ENCODE results near the gene SYT1. TPM values are rescaled to one million over a fixed set of nuclear protein-coding genes. Genes with fewer than 3 reads are reported as not detected.

Gene SYT1
- total RNA-seq, 4 donors from 2014 or later, result 1.1 to 3.7 (median 1.9) TPM

- TF ChIP-seq CTCF (IDR thresholded peaks at IDR 0.05; ENCODE audit: low read depth), result no peak
Observed at GRCh38 chr12:79356216-79356615, 491.6 kb downstream of the SYT1 start.

DNA sequence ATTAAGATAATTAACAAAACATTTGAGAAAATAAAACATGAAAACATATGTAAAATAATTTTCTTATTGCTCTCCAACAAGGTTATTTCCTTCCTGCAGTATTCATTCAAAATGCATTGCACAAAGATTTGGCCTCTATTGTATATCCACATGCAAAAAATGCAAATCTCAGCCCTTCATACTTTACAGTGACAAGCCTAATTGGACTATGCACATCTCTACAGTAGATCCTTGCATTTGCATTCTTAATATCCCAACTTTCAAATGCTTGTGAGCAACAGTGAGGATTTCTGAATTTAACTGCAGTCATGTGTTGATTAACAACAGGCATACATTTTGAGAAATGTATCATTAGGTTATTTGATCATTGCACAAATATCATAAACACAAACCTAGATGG, 492.5 kb downstream of the SYT1 start:
- no peak for TF ChIP-seq CTCF (IDR thresholded peaks at IDR 0.05; ENCODE audit: low read depth)

GRCh38 chr12:79358716-79359300, 494.2 kb downstream of the SYT1 start:
- no peak for TF ChIP-seq CTCF (IDR thresholded peaks at IDR 0.05; ENCODE audit: low read depth)

DNA sequence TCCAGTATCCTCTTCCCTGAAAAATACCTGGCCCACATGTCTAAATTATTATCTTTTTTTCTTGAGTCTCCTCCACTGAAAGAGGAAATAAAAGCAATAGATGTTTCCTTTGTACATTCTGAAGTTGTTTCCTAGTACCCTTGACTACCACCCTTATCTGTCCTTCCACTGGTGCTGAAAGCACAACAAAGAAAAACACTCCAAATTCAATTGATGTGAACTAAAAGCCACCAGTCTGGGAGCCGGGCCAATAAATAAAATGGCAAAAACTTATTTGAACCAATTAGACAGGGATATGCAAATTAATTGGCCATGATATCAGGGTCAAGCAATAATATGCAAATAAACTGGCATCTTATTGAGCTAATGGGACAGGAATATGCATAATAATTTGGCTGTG, 495.7 kb downstream of the SYT1 start:
- TF ChIP-seq CTCF (IDR thresholded peaks at IDR 0.05; ENCODE audit: low read depth), result no peak

GRCh38 chr12:79360936-79361335, 496.4 kb downstream of the SYT1 start:
- no peak for TF ChIP-seq CTCF (IDR thresholded peaks at IDR 0.05; ENCODE audit: low read depth)

DNA sequence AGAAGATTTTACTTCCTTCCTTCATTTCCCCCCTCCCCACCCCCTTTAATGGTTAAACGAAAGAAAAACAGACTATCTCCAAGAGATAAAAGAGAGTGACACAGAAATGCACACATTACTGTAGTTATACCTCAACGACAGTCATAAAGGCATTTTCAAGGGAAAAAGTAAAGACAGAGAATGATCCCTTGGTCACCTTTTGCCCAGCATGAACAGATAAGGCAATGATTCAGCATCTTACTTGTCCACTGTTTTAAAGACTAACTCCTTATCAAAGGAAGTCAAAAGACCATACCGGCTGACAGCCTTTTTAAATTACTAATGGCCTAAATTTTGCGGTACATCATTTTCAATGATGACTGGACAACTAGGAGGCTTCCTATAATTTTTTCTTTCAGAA, 499.6 kb downstream of the SYT1 start:
- no peak for TF ChIP-seq CTCF (IDR thresholded peaks at IDR 0.05; ENCODE audit: low read depth)

DNA sequence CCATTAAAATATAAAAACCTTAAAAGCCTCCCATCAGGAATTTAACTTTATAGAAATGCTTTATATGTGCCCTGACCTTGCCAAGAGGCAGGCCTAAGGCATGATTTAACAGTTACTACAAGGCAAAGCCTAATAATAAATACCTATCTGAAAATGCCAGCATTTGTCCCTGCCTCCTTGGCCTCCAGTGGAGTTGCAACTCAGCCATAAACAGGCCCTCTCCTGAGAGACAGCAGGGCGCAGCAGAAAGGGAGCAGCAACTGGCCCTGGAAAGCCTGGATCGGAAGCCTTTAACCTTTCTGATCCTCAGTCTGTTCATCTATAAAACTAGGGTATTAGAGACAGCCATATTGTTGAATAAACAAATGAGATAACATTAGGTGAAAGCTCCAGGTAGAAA, 501.8 kb downstream of the SYT1 start:
- TF ChIP-seq CTCF (IDR thresholded peaks at IDR 0.05; ENCODE audit: low read depth), result no peak
